Natural killer cell (primary cell): ENCODE data around the gene SUMO3. TPM values are rescaled to one million over a fixed set of nuclear protein-coding genes. Genes with fewer than 3 reads are reported as not detected.

ENCODE experiments used
- ATAC-seq, 3 donors: fragments of 150-1000 bp in 2 of 3; fragments of 200-7000 bp in 1 of 3; cut with Tn5 transposase; 1 replicate in 1 of 3; 2 replicates in 2 of 3; pipeline ENCODE4 v1.10.0; 2021; ENCODE audit warnings: mild to moderate bottlenecking in 2 of 3, moderate library complexity in 2 of 3
- DNase-seq, 2 donors: peaks; one replicate each; pipeline versions ENCODE4 v3.0.0 to v3.0.0-alpha.2; 2013 to 2021; ENCODE audit warnings: mixed read lengths in 1 of 2
- H3K27ac ChIP-seq: one replicate; pipeline ENCODE4 v1.5.1; 2013; ENCODE audit warnings: mild to moderate bottlenecking, low read length
- H3K27me3 ChIP-seq: one replicate; pipeline ENCODE4 v1.6.1; 2013; ENCODE audit warnings: low read length; ENCODE audit not compliant: control insufficient read depth, insufficient read depth
- H3K36me3 ChIP-seq: one replicate; pipeline ENCODE4 v1.6.1; 2013; ENCODE audit warnings: low read length; ENCODE audit not compliant: control insufficient read depth, insufficient read depth
- H3K4me1 ChIP-seq: one replicate; pipeline ENCODE4 v1.6.1; 2013; ENCODE audit warnings: low read length; ENCODE audit not compliant: control insufficient read depth, insufficient read depth
- H3K4me3 ChIP-seq: one replicate; pipeline ENCODE4 v1.5.1; 2013; ENCODE audit warnings: low read length
- H3K9me3 ChIP-seq: one replicate; pipeline ENCODE4 v1.6.1; 2013; ENCODE audit warnings: low read length; ENCODE audit not compliant: control insufficient read depth, insufficient read depth
- H3K27ac Mint-ChIP-seq, 2 donors: one replicate each; pipeline ENCODE4 v1.8.0; 2022; ENCODE audit warnings: mild to moderate bottlenecking in 2 of 2, mixed read lengths in 2 of 2, moderate library complexity in 1 of 2
- H3K27me3 Mint-ChIP-seq, 2 donors: one replicate each; pipeline ENCODE4 v1.8.0; 2022; ENCODE audit warnings: low read depth in 2 of 2, mixed read lengths in 2 of 2
- H3K36me3 Mint-ChIP-seq: one replicate; pipeline ENCODE4 v1.8.0; 2022; ENCODE audit warnings: mixed read lengths
- H3K4me1 Mint-ChIP-seq, 2 donors: one replicate each; pipeline ENCODE4 v1.8.0; 2022; ENCODE audit warnings: mixed read lengths in 2 of 2
- H3K4me3 Mint-ChIP-seq: one replicate; pipeline ENCODE4 v1.8.0; 2022; ENCODE audit warnings: mild to moderate bottlenecking, moderate library complexity, mixed read lengths
- H3K9me3 Mint-ChIP-seq, 2 donors: one replicate each; pipeline ENCODE4 v1.8.0; 2022; ENCODE audit warnings: mixed read lengths in 2 of 2
- CTCF ChIP-seq: fragments of 200-600 bp; IDR thresholded peaks from one replicate; pipeline ENCODE4 v1.8.0; 2022; ENCODE audit warnings: antibody characterized with exemption
- whole genome bisulfite sequencing: methylation state at CpG from one replicate; pipeline ENCODE4 v1.1.7; 2013; ENCODE audit warnings: missing lambda C conversion rate; ENCODE audit not compliant: insufficient coverage; 5-methylcytosine and 5-hydroxymethylcytosine counted together
- intact Hi-C: fragments of 100-400 bp; cut with micrococcal nuclease; formaldehyde crosslinking; loops from one replicate; pipeline ENCODE4 v1.14.2; 2022
- total RNA-seq, 4 donors: library from RNA; stranded (reverse); fragments of 120-200 nt in 1 of 4; gene quantifications; one replicate each; pipeline versions ENCODE4 v1.2.3 to v1.2.4, GENCODE V29; 2013 to 2022

Gene SUMO3
- total RNA-seq, 3 donors from 2014 or later (not counting 1 experiment from before 2014, with no cell fraction given), result 64.0 to 70.1 (median 65.2) TPM

- no peak for TF ChIP-seq CTCF
- peaks cover 12% of the 10 kb centered on the region in 2 donors for H3K4me1 Mint-ChIP-seq
- no peaks in the 10 kb centered on the region for H3K27me3 Mint-ChIP-seq
- Histone ChIP-seq H3K36me3 (no peaks in the 10 kb centered on the region), H3K27ac (no peak overlapping the region), H3K27me3 (no peaks in the 10 kb centered on the region), H3K4me3 (no peak overlapping the region), H3K9me3 (no peaks in the 10 kb centered on the region), H3K4me1 (peaks cover 30% of the 10 kb centered on the region)
- no peaks in the 10 kb centered on the region for H3K9me3 Mint-ChIP-seq
- intact Hi-C loops, result no loop called here
- H3K36me3 Mint-ChIP-seq, result no peaks in the 10 kb centered on the region
- H3K4me3 Mint-ChIP-seq, result no peak overlapping the region
- no peak overlapping the region for H3K27ac Mint-ChIP-seq
- no peak for DNase-seq
- WGBS, result 89% methylated on average over 24 of the region's 24 CpGs
- no peak for ATAC-seq
These were observed 55.4 kb downstream of the SUMO3 start for GRCh38 chr21:44762221-44763049.

GRCh38 chr21:44761747-44762208 lies 56.1 kb downstream of the SUMO3 start:
- Histone ChIP-seq H3K36me3 (no peaks in the 10 kb centered on the region), H3K4me1 (peaks cover 26% of the 10 kb centered on the region), H3K9me3 (no peaks in the 10 kb centered on the region), H3K27ac (no peak overlapping the region), H3K27me3 (no peaks in the 10 kb centered on the region), H3K4me3 (no peak overlapping the region)
- ATAC-seq (no peak), DNase-seq (no peak)
- Mint-ChIP-seq H3K36me3 (no peaks in the 10 kb centered on the region), H3K9me3 (no peaks in the 10 kb centered on the region), H3K27me3 (no peaks in the 10 kb centered on the region), H3K4me1 (peaks cover 12% of the 10 kb centered on the region in 2 donors), H3K4me3 (no peak overlapping the region), H3K27ac (no peak overlapping the region)
- intact Hi-C loops, result no loop called here
- TF ChIP-seq CTCF, result no peak
- WGBS, result 87% methylated on average over 14 of the region's 14 CpGs

- no peak for TF ChIP-seq CTCF
- no peaks in the 10 kb centered on the region for H3K9me3 Mint-ChIP-seq
- Histone ChIP-seq H3K27me3 (no peaks in the 10 kb centered on the region), H3K4me1 (peaks cover 19% of the 10 kb centered on the region), H3K36me3 (no peaks in the 10 kb centered on the region), H3K4me3 (no peak overlapping the region), H3K27ac (no peak overlapping the region), H3K9me3 (no peaks in the 10 kb centered on the region)
- H3K36me3 Mint-ChIP-seq, result no peaks in the 10 kb centered on the region
- no peak overlapping the region for H3K27ac Mint-ChIP-seq
- 75% methylated on average over 21 of the region's 21 CpGs for WGBS
- DNase-seq (peak in 1 of 2 donors; percentile 44), ATAC-seq (no peak)
- intact Hi-C loops, result no loop called here
- peaks cover 12% of the 10 kb centered on the region in 2 donors for H3K4me1 Mint-ChIP-seq
- H3K27me3 Mint-ChIP-seq, result no peaks in the 10 kb centered on the region
- H3K4me3 Mint-ChIP-seq, result no peak overlapping the region
These were observed 56.7 kb downstream of the SUMO3 start for GRCh38 chr21:44761011-44761729.
